ENCODE measurements around the gene EEPD1.
"Not testable (repeated sequence)": the region's sequence is repeated elsewhere in the genome, so short reads cannot be mapped to it uniquely, and the experiment has no call there.

Gene EEPD1

DNA sequence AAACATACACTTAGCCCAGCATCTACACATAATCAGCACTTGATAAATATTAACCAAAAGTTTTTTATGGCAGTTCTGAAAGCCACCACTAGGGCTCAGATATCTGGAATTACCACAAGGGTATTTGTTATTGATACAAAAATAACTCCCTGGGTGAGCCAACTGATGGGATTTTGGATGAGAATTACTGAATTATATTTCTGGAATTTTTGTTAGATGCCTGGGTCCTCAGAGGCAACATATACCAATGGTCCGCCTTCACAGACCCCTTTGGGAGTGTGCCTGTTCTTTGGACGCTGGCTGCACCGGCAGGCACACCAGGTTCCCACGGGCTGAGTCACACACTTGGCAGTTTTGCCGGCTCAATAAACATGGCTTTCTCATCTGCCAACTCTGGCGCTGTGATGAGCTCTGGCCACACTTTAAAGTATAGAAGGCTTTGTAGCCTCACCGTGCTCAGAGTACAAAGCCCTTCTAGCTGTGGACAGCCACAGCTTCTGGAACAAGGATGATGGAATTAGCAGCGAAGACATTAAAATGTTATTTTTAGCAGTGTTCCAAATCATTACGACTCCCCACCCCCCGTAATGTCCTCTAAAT lies 24.5 kb upstream of the EEPD1 start:
- DNase-seq (ENCODE audit: low spot score) = peak; percentile 31

- no peak for DNase-seq (ENCODE audit: low spot score)
Observed at GRCh38 chr7:36129048-36129534, 24.0 kb upstream of the EEPD1 start.

DNA sequence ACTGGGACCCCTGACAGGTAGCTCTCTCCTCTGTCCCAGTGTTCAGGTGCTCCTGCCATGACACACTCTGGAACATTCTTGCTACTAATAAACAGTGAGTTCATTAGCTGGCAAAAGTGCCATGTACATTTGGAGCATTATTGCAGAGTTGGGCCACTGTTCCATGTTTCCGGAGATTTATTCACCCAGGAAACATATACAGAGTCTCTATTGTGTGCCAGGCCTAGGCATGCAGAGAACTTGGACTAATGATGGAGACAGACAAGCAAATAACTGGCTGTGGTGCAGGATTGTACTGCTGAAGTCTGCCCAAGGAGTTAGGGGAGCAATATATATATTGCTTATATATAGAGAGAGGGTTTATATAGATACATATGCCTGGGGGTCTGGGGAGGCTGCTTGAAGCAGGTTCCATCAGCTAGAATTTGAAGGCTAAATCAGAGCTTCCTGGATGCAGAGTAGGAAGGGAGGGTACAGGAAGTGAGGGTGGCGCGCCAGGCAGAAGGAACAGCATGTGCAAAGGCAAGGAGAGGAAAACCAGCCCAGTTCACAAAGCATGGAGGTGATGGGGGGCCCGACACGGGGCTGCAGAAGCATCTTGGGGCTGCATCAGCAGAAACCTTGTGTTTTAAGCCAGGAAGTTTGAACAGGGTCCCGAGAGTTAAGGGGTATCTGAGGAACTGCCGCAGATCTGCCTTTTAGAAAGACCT lies 22.7 kb upstream of the EEPD1 start:
- no peak for DNase-seq (ENCODE audit: low spot score)

DNA sequence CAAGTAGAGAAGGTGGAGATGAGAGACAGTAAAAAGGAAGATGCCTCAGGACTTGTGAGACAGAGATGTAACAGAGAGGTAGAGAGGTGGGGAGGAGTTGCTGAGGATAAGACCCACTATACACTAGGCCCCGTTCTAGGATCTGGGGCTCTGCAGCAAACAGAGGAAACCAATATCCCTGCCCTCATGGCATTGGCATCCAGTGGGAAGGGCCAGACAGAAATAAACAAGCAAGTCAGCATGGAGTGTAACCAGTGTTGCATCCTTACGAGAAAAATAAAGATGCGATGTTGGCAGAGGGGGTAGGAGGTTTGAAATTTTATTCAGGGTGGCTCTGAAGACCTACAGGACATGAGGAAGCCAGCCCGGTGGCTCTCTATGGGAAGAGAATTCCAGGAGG lies 22.0 kb upstream of the EEPD1 start:
- DNase-seq (ENCODE audit: low spot score) = no peak

DNA sequence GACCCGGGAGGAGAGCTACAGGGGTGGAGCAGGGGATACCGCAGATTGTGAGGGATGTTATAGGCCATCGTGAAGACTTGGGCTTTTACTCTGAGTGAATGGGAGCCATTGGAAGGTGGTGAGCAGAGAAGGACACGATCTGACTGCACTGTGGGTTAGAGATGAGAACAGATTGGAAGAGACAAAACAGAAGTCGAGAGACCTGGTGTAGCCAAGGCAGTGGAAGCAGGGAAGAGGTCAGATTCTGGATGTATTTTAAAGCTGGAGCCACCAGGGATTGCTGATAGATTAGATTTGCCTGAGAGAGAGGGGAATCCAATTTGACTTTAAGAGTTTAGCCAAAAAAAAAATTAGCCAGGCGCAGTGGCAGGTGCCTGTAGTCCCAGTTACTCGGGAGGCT lies 21.6 kb upstream of the EEPD1 start:
- DNase-seq (ENCODE audit: low spot score) = no peak

DNA sequence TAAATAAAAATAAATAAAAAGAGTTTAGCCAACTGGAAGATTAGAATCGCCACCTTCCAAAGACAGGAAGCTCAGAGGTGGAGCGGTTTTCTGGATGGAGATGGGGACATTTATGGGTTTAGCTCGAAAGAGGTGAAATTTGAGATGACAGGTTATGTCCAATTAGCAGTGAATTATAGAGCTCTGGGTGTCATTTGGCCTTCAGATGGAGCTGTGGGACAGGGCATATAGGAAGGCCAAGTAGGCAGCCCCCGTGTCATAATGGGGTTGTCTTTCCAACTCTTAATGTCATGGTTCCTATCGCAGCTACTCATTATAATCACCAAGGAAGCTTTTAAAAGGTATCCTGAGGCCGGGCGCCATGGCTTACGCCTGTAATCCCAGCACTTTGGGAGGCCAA lies 21.0 kb upstream of the EEPD1 start:
- DNase-seq (ENCODE audit: low spot score) = no peak

- no peak for DNase-seq (ENCODE audit: low spot score)
Observed at GRCh38 chr7:36135700-36136099, 17.4 kb upstream of the EEPD1 start.

DNA sequence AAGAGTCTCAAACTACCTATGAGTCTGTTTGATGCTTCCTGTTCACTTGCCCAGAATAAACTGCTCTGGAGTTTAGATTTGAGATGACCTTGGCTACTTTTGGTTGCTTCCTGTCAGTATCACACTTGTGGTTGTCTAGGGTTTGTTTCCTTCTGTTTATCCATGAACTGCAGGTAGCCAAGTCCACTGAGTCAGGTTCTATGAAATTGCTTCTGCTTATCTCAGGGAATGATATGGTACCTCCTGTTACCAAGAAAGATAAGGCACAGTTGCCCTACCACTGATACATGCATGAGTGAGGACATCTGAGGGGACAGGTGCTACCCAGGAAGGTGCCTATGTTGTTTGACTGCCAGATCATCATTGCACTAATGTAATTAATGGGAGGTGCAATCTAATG lies 15.8 kb upstream of the EEPD1 start:
- DNase-seq (ENCODE audit: low spot score) = no peak

- no peak for DNase-seq (ENCODE audit: low spot score)
Observed at GRCh38 chr7:36137754-36138153, 15.3 kb upstream of the EEPD1 start.

DNA sequence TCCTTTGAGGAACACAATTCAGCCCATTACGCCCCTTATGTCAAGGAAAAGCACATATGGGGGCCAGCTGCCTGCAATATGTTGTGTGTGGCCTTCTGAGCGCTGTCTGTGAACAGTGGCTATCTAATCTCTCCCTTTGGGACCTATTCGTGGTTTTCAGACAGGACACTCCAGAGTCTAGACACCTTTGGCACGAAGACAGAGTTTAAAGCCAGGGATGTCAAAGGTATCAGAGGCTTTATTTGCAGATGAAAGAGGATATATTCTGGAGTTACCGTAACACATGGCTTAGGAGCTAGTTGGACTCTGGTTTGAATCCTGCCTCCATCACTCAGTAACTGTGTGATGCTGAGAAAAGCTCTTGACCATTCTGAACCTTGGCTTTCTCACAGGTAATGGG lies 14.8 kb upstream of the EEPD1 start:
- no peak for DNase-seq (ENCODE audit: low spot score)

- no peak for DNase-seq (ENCODE audit: low spot score)
Observed at GRCh38 chr7:36141351-36141750, 11.7 kb upstream of the EEPD1 start.

- DNase-seq (ENCODE audit: low spot score) = no peak
Observed at GRCh38 chr7:36141850-36142249, 11.2 kb upstream of the EEPD1 start.

GRCh38 chr7:36144189-36144588 lies 8.9 kb upstream of the EEPD1 start:
- DNase-seq (ENCODE audit: low spot score) = no peak

DNA sequence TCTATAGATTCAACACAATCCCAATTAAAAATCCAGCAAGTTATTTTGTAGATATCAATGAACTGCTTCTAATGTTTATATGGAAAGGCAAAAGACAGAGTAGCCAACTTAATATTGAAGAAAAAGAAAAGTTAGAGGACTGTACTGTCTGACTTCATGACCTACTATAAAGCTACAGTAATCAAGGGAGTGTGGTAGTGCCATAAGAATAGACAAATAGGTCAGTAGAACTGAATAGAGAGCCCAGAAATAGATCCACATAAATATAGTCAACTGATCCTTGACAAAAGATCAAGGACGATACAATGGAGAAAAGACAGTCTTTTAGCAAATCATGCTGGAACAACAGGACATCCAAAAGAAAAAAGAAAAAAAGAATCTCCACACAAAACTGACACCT lies 7.4 kb upstream of the EEPD1 start:
- no peak for DNase-seq (ENCODE audit: low spot score)

DNA sequence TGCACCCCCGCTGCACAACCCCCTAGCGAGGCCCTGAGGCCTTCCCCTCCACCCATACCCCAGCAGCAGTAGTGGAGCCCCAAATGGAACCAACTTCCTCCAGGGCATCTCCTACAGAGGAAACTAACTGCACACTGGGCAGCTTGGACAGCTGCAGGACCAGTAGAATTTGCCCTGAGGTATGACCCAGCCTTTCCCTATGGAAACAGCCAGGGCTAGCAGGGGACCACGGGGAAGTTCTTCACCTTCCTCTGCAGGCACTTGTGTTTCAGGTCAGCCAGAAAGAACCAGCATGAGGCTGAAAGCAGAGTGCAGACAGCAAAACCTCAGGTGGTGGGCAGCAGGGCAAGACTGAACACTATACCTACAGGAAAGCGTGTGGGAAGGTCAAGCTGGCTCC lies 5.7 kb upstream of the EEPD1 start:
- DNase-seq (ENCODE audit: low spot score) = no peak

DNA sequence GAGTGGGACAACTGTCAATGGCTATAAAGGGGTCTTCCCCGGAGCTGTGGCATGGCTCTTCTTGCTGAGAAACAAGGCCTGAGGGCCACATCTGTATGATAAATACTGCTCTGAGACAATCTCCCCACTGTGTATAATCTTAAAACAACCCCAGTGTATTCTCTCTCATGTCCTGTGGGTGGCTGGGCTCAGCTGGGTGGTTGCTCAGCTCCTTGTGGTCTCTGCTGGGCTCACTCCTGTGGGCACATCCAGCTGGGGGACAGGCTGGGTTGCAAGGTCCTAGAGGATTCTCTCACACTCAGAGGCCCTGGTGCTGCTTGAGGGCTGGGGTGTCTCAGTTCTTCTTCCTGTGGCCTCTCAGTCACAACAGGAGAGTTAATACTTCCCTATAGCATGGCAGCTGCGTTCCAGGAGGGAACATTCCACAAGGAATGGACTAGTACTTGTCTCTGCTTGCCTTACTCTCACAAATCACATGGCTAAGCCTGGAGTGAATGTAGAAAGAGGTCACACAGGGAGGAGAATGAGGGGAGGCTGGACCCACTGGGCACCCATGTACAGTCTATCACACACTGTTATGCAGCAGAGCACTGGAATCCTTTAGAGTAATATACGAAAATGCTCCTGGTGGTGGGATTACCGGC lies 4.5 kb upstream of the EEPD1 start:
- no peak for DNase-seq (ENCODE audit: low spot score)

DNA sequence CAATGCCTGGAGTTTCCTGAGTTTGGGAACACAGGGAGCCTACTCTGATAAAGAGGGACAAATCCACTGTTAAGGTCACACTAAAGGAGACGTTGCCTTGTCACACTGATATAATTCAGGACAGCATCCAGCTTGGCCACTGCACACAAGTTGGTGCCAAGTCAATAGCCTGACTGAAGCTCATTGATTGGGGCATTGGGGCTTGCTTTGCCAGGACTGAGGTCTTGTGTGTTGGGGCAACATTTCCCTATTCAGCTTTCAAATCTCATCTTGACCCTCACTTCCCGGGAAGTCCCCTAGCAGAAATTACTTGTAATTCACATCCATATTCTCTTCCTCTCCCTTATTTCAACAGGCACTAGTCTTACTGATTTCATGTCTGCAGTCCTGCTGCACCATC lies 3.8 kb upstream of the EEPD1 start:
- not testable (repeated sequence) for DNase-seq (ENCODE audit: low spot score)

DNA sequence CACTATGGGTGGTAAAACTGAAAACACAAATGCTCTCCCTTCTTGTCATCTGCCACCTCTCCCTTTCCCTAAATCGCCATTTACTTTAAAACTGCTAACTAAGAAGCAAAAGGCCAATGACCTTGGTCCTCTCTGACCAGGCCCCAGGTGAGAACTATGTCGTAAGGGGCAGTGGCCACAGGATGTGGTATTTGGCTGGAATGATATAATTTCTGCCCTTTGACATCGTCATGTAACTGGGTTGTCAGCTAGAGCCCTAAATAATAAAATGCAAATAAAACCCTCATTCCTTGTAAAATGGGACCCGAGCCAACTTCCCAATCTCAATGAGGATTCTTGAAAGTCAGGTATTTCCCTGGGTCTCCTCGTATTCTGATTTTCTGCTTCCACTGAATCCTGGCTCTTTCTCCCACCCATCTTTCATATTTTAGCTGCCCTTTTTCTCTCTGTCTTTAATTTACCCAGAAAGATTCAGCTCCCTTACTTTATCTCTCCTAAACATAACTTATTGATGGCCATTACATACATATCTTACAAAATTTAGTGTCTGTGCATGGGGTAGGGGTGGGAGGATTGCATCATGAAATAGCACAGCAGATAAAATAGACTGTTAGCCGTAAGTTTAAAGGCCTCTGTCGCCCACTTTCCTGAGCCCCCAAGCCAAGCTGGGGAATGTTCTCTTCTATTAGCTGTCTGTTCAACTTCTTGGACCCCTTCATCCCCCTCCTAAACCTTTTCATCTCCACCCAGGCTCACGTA lies 3.2 kb upstream of the EEPD1 start:
- DNase-seq (ENCODE audit: low spot score) = no peak

GRCh38 chr7:36151921-36152755 lies 916 bp upstream of the EEPD1 start:
- no peak for DNase-seq (ENCODE audit: low spot score)

DNA sequence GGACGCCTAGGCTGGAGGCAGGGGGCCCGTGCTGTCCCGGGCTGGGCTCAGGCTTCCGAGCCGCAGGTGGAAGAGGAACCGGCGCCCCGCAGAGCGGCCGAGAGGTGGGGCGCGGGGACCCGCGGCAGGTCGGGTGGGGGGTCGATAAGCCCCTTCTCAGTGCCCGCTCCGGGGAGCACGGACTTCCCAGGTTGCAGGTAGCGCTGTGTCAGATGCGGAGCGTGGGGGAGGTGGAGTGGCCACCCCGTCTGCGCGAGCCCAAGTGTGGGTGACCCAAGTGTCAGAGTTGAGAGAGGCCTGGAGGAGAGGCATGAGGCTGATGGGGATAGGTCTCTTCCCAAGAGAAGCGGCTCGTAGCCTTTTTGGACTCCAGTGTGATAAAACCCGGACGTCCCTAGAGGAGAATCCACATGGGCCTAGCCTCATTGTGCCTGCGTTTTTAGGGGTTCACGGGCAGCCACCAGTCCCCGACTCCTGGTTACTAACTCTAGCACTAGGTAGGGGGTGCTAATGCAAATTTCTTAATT lies 580 bp downstream of the EEPD1 start:
- no peak for DNase-seq (ENCODE audit: low spot score)
